GM21526 (cell line): Measurements from ENCODE around the gene TMEM37.

Experiments
- ATAC-seq: cut with Tn5 transposase; IDR thresholded peaks from one replicate; pipeline ENCODE4 v1.9.1; 2021; ENCODE audit warnings: moderate library complexity; ENCODE audit not compliant: unreplicated experiment, low FRiP score

The TMEM37 gene

GRCh38 chr2:119449521-119449920 is 17.9 kb downstream of the TMEM37 start:
- ATAC-seq, result no peak

DNA sequence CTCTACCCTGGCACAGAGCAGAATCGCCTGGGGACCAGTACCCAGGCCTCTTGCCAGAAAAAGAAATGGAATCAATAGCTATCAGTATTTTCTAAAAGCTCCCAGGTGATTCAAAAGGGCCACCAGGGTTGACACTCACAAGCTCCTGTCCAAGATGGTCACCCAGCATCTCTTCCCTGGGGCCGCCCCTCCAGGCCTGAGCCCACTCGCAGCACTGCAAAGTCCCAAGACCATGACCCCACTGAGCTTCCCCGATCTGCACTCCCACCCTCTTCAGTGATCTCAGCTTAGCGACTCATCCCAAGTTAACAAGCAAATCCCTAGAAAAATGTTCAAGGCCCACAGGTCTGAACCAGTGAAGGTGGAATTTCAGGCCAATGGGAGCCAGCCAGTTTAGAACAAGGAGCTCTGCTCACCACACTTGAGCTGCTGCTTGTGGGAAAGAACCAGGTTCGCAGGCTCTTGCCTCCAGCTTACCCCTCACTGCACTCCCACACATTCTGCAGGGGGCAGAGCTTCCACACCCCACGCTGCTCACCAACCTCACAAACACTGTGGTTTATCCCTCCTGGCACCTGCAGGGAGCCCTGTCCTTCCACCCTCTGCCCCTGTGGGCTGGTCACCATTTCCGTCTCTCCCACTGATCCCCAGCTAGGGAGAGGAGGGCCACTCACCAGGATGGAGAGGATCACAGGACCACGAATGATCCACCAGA is 19.8 kb downstream of the TMEM37 start:
- ATAC-seq, result no peak

DNA sequence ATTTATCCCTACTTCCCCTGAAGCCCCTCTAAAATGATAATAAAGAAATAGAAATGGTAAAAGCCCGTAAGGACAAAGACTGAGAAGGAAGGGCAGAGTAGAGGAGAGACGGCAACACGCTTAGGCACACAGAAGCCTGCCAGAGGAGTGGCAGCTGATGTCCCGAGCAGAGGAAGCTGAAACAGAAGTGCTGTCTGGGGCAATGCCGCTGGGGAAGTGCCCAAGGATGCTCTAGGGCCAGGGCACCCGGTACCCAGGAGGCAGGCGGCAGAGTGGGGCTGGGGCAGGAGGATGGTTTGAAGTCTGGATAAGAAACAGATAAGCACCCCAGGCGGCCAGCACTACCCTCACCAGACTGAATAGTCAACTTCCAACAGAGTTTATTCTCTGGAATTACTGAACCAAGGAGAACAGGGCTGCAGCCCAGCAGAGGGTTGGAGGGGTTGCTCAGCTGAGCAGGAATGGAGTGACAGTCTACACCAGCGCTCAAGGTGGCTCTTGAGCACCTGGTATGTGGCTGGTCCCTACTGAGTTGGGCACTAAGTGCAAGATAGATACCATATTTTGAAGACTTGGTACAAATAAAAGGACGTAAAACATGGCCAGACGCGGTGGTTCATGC is 22.4 kb downstream of the TMEM37 start:
- no peak for ATAC-seq

DNA sequence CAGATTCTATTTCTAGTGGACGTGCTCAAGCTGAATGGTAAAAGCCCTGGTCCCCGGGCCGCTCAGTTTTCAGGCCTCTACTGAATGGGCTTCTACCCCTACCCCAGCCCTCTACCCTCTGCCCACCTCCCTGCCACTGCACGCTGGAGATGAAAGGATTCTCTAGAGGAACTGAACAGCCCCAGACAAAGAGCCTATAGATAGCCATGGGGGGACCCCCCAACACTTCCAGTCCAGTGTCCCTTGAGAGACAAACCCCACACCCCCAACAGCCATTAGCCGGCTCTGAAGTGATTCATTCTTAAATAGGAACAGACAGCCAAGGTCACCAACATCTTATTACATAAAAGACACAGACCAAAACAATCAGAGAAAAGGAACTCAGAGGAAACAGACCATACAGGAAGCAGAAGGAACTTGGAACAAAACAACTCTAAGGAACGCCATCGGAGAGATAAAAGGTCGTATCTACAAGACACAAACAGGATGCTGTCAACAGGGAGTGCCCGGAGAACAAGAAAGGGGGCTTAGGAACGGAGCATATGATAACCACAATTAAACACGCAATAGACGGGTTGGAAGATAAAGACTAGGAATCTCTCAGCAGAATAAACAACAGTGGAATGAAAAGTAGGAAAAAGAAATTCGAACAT is 23.5 kb downstream of the TMEM37 start:
- no peak for ATAC-seq

DNA sequence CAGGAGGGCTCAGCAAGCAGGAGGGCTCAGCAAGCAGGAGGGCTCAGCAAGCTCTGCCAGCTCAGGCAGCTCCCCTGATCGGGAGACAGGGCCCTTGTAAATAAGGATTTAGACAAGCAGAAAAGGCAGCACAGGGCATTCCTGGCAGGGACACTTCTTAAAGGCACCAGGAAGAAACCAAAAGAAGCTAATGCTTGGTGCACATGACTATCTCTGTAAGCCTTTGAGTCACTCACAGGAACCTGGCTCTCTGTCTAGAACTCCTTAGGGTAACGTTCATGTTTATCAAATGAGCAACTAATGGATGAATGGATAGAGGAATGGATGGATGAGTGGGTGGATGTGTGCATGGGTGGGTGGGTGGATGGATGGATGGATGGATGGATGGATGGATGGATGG is 28.4 kb downstream of the TMEM37 start:
- no peak for ATAC-seq

- no peak for ATAC-seq
Observed at GRCh38 chr2:119461811-119462210, 30.2 kb downstream of the TMEM37 start.

GRCh38 chr2:119462574-119462973 is 30.9 kb downstream of the TMEM37 start:
- no peak for ATAC-seq

DNA sequence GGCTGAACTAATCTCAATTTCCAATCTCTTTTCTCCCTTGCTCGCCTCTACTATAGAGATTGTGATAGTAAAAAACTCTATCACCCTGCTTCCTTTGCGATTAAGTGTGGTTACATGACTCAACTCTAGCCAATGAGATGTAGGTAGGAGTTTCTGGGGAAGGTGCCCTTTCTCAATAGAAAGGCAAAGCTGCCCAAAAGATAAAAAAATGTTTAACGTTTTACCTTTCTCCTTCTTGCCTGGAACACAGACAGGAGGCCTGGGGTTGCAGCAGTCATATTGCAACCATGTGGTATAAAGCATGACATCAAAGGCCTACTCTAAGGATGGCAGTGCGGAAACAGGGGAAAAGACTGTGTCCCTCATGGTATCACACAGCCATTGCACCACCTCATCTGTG is 31.5 kb downstream of the TMEM37 start:
- no peak for ATAC-seq

GRCh38 chr2:119463990-119464389 is 32.3 kb downstream of the TMEM37 start:
- ATAC-seq, result no peak

DNA sequence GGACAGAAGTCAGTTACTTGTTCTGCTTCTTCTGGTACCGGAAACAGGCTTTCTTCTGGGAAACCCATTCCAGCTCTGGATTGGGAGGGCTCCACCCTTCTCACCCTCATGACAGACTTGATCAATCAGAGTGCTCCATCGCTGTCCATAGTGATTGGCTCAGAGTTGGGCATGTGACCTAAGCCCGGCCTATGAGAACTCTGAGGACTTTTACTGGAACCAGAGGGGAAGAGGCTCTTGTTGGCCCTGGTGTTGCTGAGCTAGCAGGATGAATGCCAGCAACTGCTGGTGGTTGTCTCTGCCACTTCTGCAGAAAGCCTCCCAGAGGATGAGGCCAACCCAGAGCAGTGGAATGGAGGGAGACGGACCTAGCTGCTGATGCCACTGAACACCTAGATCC is 33.3 kb downstream of the TMEM37 start:
- no peak for ATAC-seq

GRCh38 chr2:119465687-119466086 is 34.0 kb downstream of the TMEM37 start:
- ATAC-seq, result no peak

- no peak for ATAC-seq
Observed at GRCh38 chr2:119466373-119466772, 34.7 kb downstream of the TMEM37 start.

- ATAC-seq, result no peak
Observed at GRCh38 chr2:119468154-119468955, 36.7 kb downstream of the TMEM37 start.

DNA sequence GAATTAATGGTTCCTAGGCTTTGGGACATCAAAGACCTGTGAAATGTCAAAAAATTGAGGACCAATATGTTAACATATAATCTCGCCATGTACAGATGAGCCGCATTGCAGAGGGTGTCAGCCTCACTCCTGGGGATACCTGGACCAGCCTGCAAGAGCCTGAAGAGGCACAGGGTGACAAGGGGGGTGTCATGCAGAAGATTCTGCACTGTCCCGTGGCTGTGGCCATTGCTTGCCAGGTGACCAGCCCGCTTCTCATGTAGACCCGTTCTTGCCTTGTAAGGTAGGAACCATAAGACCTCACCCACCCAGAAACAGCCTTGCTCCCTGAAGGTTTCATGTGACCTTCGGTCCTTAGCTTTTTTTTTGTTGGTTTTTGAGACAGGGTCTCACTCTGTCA is 37.5 kb downstream of the TMEM37 start:
- no peak for ATAC-seq

- no peak for ATAC-seq
Observed at GRCh38 chr2:119469661-119470297, 38.1 kb downstream of the TMEM37 start.

- ATAC-seq, result no peak
Observed at GRCh38 chr2:119472749-119473148, 41.1 kb downstream of the TMEM37 start.

DNA sequence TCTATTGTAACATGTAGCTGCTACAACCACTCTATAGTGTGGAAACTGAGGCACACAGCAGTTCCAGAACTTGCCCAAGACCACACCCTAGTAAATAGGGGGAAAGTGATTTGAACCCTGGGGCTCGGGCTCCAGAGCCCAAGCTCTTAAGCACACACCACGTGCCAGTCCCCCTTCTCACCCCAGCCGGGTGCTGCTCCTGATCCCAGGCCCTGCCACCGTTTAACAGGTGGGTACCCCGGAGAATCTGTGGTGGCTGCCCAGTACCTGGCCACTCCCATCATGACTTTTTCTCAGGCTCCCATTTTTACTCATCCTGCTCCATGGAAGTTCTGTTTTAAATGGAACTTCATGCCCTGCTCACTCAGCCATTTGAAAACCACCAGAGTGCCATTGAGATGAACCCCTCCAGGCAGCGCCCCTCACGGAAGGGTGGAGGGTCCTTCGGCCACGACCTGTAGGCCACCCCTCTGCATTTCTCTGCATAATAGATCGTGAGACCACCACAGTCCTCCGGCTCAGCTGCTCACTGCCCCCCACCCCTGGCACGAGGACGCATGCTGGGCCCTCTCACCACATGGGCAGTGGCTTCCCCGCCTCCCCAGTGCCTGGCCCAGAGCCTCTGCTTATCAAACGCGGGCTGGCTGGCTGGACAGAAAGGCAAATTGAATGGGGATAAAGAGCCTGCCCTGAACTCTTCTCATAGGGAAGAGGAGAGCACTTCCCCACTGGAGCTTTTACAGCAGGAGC is 42.1 kb downstream of the TMEM37 start:
- ATAC-seq, result no peak

- no peak for ATAC-seq
Observed at GRCh38 chr2:119474371-119475224, 42.9 kb downstream of the TMEM37 start.

- ATAC-seq, result no peak
Observed at GRCh38 chr2:119475225-119475856, 43.7 kb downstream of the TMEM37 start.
